PC-9 (cell line): ENCODE results near the gene CAPRIN1. TPM values are rescaled to one million over a fixed set of nuclear protein-coding genes. Genes with fewer than 3 reads are reported as not detected.

Experiments used
- BruUV-seq: library from RNA; stranded (reverse); fragments of 400-500 nt; replicated peaks from 2 replicates; lab custom pipeline; 2021; lab: Mats Ljungman, UMichigan
- CTCF ChIA-PET: fragments of 300-600 bp; sonication (Branson Sonifier 250); formaldehyde crosslinking; loops from one replicate; lab custom pipeline; 2022; ENCODE audit warnings: antibody characterized with exemption; lab: Charles Lee
- POLR2A ChIA-PET: fragments of 300-600 bp; sonication (Branson Sonifier 250); formaldehyde crosslinking; loops from one replicate; lab custom pipeline; 2022; ENCODE audit warnings: antibody characterized with exemption; ENCODE audit not compliant: unreplicated experiment; lab: Charles Lee
- DNase-seq, 2 experiments: peaks; one replicate each; pipeline versions ENCODE4 v3.0.0 to v3.0.0-alpha.2; 2015 to 2022; ENCODE audit warnings: mixed read lengths in 1 of 2
- H2AFZ ChIP-seq: fragments of 200-600 bp; sonication (generic); 2 replicates; pipeline ENCODE4 v1.8.1; 2017; ENCODE audit warnings: antibody characterized with exemption
- H3F3A ChIP-seq: fragments of 200-600 bp; sonication (generic); 2 replicates; pipeline ENCODE4 v1.8.1; 2017; ENCODE audit warnings: antibody characterized with exemption, mild to moderate bottlenecking, low read depth; ENCODE audit not compliant: insufficient read depth
- H3K27ac ChIP-seq: fragments of 200-600 bp; sonication (generic); 2 replicates; pipeline ENCODE4 v1.6.1; 2016; ENCODE audit warnings: mixed run types
- H3K27me3 ChIP-seq: fragments of 200-600 bp; sonication (generic); 2 replicates; pipeline ENCODE4 v1.6.1; 2016; ENCODE audit warnings: low read depth, mixed run types; ENCODE audit not compliant: insufficient read depth
- H3K36me3 ChIP-seq: fragments of 200-600 bp; sonication (generic); 2 replicates; pipeline ENCODE4 v1.6.1; 2016; ENCODE audit warnings: low read depth, mixed run types
- H3K4me1 ChIP-seq: fragments of 200-600 bp; sonication (generic); replicated peaks from 2 replicates; pipeline ENCODE4 v1.6.1; 2016; ENCODE audit warnings: mixed run types; ENCODE audit not compliant: insufficient read depth
- H3K4me2 ChIP-seq: fragments of 200-600 bp; sonication (generic); 2 replicates; pipeline ENCODE4 v1.6.1; 2017; ENCODE audit warnings: mixed run types
- H3K4me3 ChIP-seq: fragments of 200-600 bp; sonication (generic); 2 replicates; pipeline ENCODE4 v1.6.1; 2016; ENCODE audit warnings: mixed run types
- H3K79me2 ChIP-seq: fragments of 200-600 bp; sonication (generic); 2 replicates; pipeline ENCODE4 v1.6.1; 2017; ENCODE audit warnings: low read depth, mixed run types
- H3K9me2 ChIP-seq: fragments of 200-600 bp; sonication (generic); 2 replicates; pipeline ENCODE4 v1.8.1; 2017; ENCODE audit warnings: mild to moderate bottlenecking; ENCODE audit not compliant: insufficient read depth
- H3K9me3 ChIP-seq: fragments of 200-600 bp; sonication (generic); 2 replicates; pipeline ENCODE4 v1.8.1; 2016; ENCODE audit warnings: low read depth; ENCODE audit not compliant: insufficient read depth
- H4K20me1 ChIP-seq: fragments of 200-600 bp; sonication (generic); 2 replicates; pipeline ENCODE4 v1.8.1; 2017; ENCODE audit not compliant: insufficient read depth
- EZH2 ChIP-seq: fragments of 200-600 bp; sonication (generic); IDR thresholded peaks from 2 replicates; pipeline ENCODE4 v1.8.0; 2017; ENCODE audit warnings: antibody characterized with exemption, low read depth
- intact Hi-C: fragments of 100-400 bp; cut with micrococcal nuclease; formaldehyde crosslinking; loops from one replicate; pipeline ENCODE4 v1.10.0; 2022; ENCODE audit not compliant: unreplicated experiment
- total RNA-seq: library from RNA; stranded (reverse); gene quantifications from 2 replicates; pipeline ENCODE4 v1.2.3, GENCODE V29; 2021
- TF ChIP-seq, protein P1 (sequence below): fragments of 200-600 bp; sonication (generic); conservative IDR thresholded peaks from 2 replicates; pipeline ENCODE4 v1.6.1; 2017; ENCODE audit warnings: mixed run types, antibody characterized with exemption, mild to moderate bottlenecking, moderate library complexity

Gene CAPRIN1
- total RNA-seq, 1 experiment from 2014 or later = 289 TPM

DNA sequence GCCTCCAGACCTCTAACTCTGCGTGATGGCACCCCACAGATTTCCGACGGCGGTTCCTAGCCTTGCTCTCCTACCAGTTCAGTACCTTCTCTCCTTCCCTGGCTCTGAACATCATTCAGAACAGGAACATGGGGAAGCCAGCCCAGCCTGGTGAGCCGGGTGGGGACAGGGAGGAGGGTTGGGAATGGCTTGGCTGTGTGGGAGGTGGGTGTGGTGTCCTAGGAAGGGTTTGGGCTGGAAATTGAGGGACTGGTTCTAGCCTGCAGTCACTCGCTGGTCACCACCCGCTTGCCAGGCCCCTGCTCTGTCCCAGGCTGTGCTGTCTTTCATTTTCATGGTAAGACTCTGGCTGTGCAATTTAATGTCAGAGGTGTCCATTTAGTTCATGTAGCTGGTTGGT, 87.8 kb downstream of the CAPRIN1 start:
- intact Hi-C loops = no loop called here
- no peak overlapping the region for H3K4me2 ChIP-seq
- H2AFZ ChIP-seq = no peak overlapping the region
- H3K9me2 ChIP-seq = no peaks in the 10 kb centered on the region
- no peaks in the 10 kb centered on the region for H3K27me3 ChIP-seq
- H3K4me1 ChIP-seq = no peaks in the 10 kb centered on the region
- H4K20me1 ChIP-seq = no peaks in the 10 kb centered on the region
- H3K79me2 ChIP-seq = no peaks in the 10 kb centered on the region
- 0 out of 2 replicates have a peak, but pooled peaks cover 26% of the 10 kb centered on the region for H3K36me3 ChIP-seq
- H3K27ac ChIP-seq = no peak overlapping the region
- ChIA-PET POLR2A (no interaction called here), CTCF (no interaction called here)
- H3F3A ChIP-seq = no peaks in the 10 kb centered on the region
- no peak for DNase-seq
- H3K4me3 ChIP-seq = no peak overlapping the region
- no peak for TF ChIP-seq EZH2
- TF ChIP-seq, protein P1, sequence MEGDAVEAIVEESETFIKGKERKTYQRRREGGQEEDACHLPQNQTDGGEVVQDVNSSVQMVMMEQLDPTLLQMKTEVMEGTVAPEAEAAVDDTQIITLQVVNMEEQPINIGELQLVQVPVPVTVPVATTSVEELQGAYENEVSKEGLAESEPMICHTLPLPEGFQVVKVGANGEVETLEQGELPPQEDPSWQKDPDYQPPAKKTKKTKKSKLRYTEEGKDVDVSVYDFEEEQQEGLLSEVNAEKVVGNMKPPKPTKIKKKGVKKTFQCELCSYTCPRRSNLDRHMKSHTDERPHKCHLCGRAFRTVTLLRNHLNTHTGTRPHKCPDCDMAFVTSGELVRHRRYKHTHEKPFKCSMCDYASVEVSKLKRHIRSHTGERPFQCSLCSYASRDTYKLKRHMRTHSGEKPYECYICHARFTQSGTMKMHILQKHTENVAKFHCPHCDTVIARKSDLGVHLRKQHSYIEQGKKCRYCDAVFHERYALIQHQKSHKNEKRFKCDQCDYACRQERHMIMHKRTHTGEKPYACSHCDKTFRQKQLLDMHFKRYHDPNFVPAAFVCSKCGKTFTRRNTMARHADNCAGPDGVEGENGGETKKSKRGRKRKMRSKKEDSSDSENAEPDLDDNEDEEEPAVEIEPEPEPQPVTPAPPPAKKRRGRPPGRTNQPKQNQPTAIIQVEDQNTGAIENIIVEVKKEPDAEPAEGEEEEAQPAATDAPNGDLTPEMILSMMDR = no peak
- H3K9me3 ChIP-seq = no peaks in the 10 kb centered on the region
- no TSS peak for BruUV-seq

- no peaks in the 10 kb centered on the region for H3K4me1 ChIP-seq
- CTCF ChIA-PET = interaction anchor here (1.0 kb wide), 1 partner anchor 66 kb away, joined by 4 read pairs; no protein-coding TSS in a partner anchor
- no peaks in the 10 kb centered on the region for H3K9me2 ChIP-seq
Observed at GRCh38 chr11:34140149-34140548, 88.6 kb downstream of the CAPRIN1 start.

DNA sequence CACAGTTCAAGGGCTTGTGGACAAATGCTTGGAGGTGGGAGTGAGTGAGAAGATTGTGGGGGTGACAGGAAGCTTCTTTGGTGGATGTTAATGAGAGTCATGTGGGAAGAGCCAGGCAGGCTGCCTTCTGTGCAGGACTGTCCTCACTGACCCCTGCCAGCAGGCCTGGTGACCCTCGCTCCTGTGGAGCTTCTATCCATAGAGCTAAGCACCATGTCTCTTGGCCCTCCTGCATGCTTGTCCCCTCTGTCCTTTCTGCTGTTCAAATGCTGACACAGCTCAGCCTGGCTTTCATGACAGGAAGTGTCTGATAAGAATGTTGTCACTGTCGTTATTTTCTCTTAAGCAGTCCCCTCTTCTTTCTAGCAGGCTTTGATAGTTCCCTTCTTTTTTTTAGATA, 91.5 kb downstream of the CAPRIN1 start:
- no peak overlapping the region for H2AFZ ChIP-seq
- H3K27me3 ChIP-seq = no peaks in the 10 kb centered on the region
- intact Hi-C loops = no loop called here
- TF ChIP-seq, protein P1 = no peak
- TF ChIP-seq EZH2 = no peak
- H3K9me2 ChIP-seq = no peaks in the 10 kb centered on the region
- no peaks in the 10 kb centered on the region for H3K4me1 ChIP-seq
- no peaks in the 10 kb centered on the region for H3K79me2 ChIP-seq
- H3K36me3 ChIP-seq = peaks cover 35% of the 10 kb centered on the region; the same call in 1 of the 2 replicates
- no peak overlapping the region for H3K4me2 ChIP-seq
- H3K9me3 ChIP-seq = no peaks in the 10 kb centered on the region
- H4K20me1 ChIP-seq = no peaks in the 10 kb centered on the region
- no peak overlapping the region for H3K4me3 ChIP-seq
- no peak for DNase-seq
- ChIA-PET CTCF (interaction anchor here (0.6 kb wide), 1 partner anchor 37 kb away, joined by 3 read pairs; no protein-coding TSS in a partner anchor), POLR2A (interaction anchor here (0.6 kb wide), 1 partner anchor 67 kb away, joined by 7 read pairs; no protein-coding TSS in a partner anchor)
- no peak overlapping the region for H3K27ac ChIP-seq
- BruUV-seq = no TSS peak
- H3F3A ChIP-seq = peaks cover 4% of the 10 kb centered on the region; the same call in 1 of the 2 replicates

More at GRCh38 chr11:34140149-34140548, 88.6 kb downstream of the CAPRIN1 start:
- no peak overlapping the region for H2AFZ ChIP-seq
- H3K36me3 ChIP-seq = 0 out of 2 replicates have a peak, but pooled peaks cover 34% of the 10 kb centered on the region
- no peaks in the 10 kb centered on the region for H4K20me1 ChIP-seq
- H3K4me2 ChIP-seq = no peak overlapping the region
- H3K27ac ChIP-seq = no peak overlapping the region
- no peaks in the 10 kb centered on the region; the same call in 1 of the 2 replicates for H3F3A ChIP-seq
- BruUV-seq = no TSS peak
- H3K27me3 ChIP-seq = no peaks in the 10 kb centered on the region
- H3K4me3 ChIP-seq = no peak overlapping the region
- TF ChIP-seq EZH2 = no peak
- TF ChIP-seq, protein P1 = no peak
- intact Hi-C loops = no loop called here
- DNase-seq = no peak
- H3K9me3 ChIP-seq = no peaks in the 10 kb centered on the region
- no peaks in the 10 kb centered on the region for H3K79me2 ChIP-seq
- POLR2A ChIA-PET = interaction anchor here (0.7 kb wide), 1 partner anchor 184 kb away, joined by 5 read pairs; no protein-coding TSS in a partner anchor
